ENCODE results near the gene MLC1.

- TF ChIP-seq, protein P1, sequence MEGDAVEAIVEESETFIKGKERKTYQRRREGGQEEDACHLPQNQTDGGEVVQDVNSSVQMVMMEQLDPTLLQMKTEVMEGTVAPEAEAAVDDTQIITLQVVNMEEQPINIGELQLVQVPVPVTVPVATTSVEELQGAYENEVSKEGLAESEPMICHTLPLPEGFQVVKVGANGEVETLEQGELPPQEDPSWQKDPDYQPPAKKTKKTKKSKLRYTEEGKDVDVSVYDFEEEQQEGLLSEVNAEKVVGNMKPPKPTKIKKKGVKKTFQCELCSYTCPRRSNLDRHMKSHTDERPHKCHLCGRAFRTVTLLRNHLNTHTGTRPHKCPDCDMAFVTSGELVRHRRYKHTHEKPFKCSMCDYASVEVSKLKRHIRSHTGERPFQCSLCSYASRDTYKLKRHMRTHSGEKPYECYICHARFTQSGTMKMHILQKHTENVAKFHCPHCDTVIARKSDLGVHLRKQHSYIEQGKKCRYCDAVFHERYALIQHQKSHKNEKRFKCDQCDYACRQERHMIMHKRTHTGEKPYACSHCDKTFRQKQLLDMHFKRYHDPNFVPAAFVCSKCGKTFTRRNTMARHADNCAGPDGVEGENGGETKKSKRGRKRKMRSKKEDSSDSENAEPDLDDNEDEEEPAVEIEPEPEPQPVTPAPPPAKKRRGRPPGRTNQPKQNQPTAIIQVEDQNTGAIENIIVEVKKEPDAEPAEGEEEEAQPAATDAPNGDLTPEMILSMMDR (IDR thresholded peaks at IDR 0.05; ENCODE audit: low read depth, low read length, missing input control): no peak
- TF ChIP-seq MAX (IDR thresholded peaks at IDR 0.05): no peak
- TF ChIP-seq GABPA (IDR thresholded peaks at IDR 0.05 in 1 of 2, conservative IDR thresholded peaks at IDR 0.05 in 1 of 2): no peak
- no peak for TF ChIP-seq RAD21 (IDR thresholded peaks at IDR 0.05)
- TF ChIP-seq FOXA1 (IDR thresholded peaks at IDR 0.05): no peak
- TF ChIP-seq, protein P2, sequence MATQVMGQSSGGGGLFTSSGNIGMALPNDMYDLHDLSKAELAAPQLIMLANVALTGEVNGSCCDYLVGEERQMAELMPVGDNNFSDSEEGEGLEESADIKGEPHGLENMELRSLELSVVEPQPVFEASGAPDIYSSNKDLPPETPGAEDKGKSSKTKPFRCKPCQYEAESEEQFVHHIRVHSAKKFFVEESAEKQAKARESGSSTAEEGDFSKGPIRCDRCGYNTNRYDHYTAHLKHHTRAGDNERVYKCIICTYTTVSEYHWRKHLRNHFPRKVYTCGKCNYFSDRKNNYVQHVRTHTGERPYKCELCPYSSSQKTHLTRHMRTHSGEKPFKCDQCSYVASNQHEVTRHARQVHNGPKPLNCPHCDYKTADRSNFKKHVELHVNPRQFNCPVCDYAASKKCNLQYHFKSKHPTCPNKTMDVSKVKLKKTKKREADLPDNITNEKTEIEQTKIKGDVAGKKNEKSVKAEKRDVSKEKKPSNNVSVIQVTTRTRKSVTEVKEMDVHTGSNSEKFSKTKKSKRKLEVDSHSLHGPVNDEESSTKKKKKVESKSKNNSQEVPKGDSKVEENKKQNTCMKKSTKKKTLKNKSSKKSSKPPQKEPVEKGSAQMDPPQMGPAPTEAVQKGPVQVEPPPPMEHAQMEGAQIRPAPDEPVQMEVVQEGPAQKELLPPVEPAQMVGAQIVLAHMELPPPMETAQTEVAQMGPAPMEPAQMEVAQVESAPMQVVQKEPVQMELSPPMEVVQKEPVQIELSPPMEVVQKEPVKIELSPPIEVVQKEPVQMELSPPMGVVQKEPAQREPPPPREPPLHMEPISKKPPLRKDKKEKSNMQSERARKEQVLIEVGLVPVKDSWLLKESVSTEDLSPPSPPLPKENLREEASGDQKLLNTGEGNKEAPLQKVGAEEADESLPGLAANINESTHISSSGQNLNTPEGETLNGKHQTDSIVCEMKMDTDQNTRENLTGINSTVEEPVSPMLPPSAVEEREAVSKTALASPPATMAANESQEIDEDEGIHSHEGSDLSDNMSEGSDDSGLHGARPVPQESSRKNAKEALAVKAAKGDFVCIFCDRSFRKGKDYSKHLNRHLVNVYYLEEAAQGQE (IDR thresholded peaks at IDR 0.05): no peak
- peak; percentile 43 for TF ChIP-seq YY1 (IDR thresholded peaks at IDR 0.05)
Observed at GRCh38 chr22:50119768-50120251, 34.6 kb upstream of the MLC1 start.
